AML-193 (cell line): ENCODE measurements around the gene CDO1.
"Not testable (repeated sequence)": the region's sequence is repeated elsewhere in the genome, so short reads cannot be mapped to it uniquely, and the experiment has no call there.

Source experiments
- DNase-seq, 2 experiments: peaks; one replicate each; lab custom pipeline; 2025; lab: John Stamatoyannopoulos, UW

Gene CDO1

DNA sequence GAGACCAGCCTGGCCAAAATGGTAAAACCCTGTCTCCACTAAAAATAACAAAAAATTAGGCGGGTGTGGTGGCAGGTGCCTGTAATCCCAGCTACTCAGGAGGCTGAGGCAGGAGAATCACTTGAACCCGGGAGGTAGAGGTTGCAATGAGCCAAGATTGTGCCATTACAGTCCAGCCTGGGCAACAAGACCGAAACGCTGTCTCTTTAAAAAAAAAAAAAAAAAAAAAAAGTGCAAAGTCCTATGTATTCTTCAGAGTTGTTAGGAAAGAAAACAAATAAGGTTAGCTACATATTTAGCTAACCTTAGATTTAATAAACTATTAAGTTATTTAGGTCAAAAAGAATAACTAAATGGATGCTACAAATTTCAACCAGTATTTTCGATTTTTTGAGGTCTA lies 13.5 kb upstream of the CDO1 start:
- DNase-seq, result no peak

DNA sequence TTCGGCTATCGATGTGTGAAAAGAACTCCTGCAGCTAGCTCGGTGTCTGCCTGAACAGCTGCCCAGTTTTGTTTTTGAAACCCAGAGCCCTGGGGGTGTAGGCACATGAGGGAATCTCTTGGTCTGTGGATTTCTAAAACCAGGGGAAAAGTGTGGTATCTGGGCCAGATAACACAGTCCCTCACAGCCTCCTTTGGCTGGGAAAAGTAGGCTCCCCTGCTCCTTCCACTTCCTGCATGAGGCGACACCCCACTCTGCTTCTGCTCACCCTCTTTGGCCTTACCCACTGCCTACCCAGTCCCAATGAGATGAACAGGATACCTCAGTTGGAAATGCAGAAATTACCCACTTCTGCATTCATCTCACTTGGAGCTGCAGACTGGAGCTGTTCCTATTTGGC lies 9.5 kb upstream of the CDO1 start:
- no peak for DNase-seq

DNA sequence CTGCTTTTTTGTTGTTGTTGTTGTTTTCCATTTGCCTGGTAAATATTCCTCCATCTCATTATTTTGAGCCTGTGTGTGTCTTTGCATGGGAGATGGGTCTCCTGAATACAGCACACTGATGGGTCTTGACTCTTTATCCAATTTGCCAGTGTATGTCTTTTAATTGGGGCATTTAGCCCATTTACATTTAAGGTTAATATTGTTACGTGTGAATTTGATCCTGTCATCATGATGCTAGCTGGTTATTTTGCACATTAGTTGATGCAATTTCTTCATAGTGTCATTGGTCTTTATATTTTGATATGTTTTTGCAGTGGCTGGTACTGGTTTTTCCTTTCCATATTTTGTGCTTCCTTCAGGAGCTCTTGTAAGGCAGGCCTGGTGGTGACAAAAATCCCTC lies 8.5 kb upstream of the CDO1 start:
- DNase-seq, result not testable (repeated sequence)

DNA sequence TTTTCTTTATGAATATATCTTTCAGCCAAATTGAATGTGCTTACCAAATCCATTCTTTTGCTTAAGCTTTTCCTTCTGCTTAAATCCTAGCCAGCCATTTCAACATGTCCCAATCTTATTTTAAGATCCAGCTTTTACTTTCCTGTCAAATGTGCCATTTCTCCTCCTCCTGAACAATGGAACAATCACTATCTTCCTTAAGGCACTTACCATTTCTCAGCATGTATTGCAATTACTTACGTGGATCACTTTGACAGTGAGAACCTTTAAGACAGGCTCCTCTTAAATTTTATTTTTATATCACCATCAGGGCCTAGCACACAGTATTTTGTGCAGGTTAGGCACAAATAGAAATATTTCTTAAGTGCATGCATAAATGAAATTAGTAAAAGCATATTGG lies 4.4 kb upstream of the CDO1 start:
- no peak for DNase-seq

DNA sequence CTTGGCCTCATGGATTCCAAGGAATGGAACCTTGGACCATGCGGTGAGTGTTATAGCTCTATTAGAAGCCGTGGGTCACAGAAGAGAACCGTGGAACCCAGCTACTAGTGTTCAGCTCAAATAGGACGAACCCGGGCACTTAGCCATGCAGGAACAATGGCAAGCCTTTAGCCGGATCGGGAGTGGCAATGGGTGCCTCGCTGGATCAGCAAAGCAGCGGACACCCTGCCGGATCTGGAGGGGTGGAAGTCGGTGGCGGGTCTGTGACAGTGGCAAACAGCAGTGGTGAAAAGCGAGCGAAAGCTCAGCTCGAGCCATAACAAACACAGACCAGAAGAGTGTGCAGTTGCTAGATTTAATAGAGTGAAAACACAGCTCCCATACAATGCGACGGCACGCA lies 2.4 kb upstream of the CDO1 start:
- DNase-seq, result no peak

DNA sequence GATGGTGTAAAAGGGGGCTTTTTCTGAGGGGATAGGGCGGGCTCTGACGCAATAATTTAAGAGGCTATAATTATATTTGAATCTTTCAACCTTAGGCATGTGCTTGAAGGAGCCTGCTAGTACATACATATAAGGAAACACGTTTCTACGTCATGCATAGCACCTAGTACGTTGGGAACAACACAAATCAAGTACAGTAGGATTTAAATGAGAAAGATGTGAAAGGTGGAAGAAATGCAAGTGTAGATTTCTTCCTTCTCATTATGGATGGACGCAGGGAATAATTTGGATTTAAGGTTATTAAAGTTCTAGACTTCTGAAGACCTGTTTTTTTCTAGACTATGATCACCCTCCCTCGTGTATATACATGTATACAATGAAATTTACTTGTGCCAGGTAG lies 927 bp upstream of the CDO1 start:
- no peak for DNase-seq

DNA sequence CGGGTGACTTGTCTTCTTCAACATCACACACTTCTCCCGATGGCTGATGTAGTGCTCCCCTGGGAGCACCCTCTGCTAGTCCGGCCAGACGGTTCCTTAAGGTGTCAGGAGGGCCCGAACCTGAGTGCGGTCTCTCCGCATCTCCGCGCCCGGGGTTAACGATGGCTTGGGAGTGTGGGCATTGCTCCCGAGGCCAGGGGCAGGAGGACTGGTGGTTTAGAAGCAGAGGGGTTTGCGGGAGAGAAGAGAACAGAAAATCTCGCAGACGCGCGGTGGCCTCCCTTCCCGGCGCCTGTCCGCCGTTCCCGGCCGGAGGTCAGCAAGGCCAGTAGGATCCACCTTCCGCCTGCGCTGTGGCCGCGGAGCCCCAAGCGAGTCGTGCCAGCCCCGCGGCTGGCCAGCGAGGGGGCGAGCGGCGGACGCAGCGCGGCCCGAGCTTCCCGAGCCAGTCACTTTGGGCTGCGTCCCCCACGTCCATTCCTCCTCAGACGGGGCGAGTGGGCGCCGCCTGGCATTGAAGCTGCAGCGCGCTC lies 700 bp downstream of the CDO1 start:
- DNase-seq, result no peak

DNA sequence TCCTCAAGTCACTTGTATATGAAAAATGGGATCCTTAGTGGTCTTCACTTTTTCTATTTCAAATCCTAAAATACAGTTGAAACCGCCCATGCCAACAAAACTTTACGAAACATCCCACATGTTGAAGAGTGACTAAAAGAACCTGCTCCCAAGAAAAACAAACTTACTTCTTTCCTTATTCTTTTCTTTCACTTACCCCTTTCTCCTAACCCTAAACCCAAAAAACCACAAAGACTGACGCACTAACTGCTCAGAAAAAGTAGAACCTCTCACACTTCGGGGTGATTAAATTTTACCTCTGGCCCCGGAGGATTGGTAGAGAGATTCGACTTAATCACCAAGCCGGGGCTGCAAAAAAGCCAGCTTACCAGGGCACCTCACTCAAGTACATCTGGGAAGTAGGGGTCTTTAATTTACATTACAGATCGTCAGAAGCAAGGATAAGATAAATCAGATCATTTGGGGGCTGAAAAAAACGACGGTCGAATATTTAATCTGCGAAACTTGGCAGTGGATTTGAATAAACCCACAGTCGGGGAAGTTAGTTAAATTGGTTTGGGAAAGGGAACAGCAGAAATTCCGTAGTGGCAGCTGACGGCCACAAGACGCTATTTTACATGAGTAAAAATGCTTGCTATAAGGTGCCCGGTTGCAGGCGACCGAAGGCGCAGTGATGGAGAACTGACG lies 1.3 kb downstream of the CDO1 start:
- no peak for DNase-seq

DNA sequence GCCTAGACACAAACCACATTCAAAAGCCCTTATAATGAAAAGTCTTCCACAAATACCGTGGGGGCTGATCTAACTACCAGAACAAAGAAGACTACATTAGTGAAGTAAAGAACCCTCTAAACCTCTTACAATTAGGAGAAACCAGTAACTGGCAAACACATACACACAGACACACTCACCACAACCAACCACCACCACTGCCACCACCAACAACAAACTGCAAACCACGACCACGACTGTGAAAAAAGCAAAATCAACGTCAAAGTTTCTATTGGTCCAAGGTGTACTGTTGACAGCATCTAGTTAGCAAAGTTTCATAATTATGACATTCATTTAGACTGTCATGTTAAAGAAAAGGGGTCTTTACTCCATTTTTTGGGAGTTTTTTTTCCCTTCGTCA lies 2.7 kb downstream of the CDO1 start:
- DNase-seq, result no peak

DNA sequence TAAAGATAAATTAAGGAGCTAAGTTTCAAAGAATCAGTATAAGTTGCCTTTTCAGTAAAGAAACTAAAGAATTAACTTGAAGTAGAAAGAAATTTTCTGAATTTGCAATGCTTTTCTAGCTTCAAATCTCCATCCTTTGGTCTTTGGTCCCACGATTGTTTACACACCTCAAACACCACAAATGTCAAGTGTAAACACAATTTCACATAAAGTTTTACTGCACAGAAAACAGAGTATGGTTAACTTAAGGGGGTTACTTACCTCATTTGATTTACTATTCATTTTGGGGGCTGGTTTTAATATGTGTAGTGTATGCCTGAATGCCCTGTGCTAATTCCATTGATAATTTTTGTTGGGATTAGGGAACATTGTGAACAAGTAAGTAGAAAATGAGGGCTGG lies 4.1 kb downstream of the CDO1 start:
- DNase-seq, result no peak

DNA sequence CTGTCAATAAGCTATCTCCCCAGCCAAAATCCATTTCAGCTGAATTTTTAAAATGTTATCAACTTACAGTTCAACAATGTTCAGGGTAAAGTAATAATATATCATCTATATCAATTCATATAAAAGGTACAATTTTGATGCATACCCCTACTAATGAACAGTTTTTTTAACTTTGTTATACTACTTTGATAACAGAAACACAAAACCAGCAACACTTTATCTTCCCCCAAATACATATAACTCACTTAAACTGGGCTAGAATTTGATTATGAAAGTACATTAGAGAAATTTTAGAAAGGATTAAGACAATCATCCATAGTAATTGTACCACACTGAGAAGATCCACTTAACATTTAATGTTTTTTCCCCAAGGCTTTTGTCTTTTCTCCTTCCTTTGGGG lies 5.1 kb downstream of the CDO1 start:
- DNase-seq, result no peak

DNA sequence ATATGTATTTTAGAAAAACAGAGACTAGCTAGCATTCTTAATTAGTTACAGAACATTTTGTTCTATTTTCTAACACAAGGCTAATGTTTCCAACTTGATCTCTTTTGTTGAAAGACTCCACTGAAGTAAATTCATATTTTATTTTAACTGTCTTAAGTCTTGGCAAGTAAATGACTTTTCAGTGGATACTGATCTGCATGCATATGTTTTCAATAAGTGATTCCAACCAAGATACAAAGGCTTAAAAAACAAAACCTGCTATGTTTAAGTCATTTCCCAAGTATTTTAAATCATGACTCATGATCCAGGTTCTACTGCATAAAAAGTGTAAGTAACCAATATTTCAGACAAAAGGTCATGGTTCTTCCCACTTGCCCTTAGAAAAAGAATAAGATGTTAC lies 5.7 kb downstream of the CDO1 start:
- DNase-seq, result no peak

DNA sequence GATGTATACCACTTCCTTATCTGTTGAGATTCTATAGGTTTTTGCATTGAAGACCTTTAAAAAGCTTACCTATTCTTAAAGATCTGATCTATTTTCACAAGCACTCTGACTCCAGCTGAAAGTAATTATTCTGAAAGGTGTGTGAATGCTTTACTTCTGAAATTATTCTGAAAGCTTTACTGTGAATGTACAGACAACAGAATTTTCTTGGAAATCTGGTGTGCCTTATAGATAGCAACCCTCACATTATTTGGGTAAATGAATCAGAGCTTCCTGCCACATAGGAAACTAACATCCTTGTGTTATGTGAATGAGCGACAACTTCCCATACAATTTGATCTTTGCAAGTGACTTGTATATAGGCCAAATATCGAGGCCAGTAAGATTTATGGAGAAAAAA lies 6.5 kb downstream of the CDO1 start:
- no peak for DNase-seq

DNA sequence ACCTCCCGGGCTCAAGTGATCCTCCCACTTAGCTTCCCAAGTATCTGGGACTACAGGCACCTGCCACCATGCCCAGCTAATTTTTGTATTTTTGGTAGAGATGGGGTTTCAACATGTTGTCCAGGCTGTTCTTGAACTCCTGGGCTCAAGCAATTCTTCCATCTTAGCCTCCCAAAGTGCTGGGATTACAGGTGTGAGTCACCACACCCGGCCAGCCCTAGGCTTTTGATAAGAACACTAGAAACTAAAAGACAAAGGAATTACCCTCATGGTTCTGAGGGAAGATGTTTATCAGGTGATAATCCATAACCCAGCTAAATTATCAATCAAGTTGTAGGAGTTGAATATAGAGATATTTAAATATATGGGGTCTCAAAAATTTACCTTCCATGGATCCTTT lies 8.4 kb downstream of the CDO1 start:
- not testable (repeated sequence) for DNase-seq

DNA sequence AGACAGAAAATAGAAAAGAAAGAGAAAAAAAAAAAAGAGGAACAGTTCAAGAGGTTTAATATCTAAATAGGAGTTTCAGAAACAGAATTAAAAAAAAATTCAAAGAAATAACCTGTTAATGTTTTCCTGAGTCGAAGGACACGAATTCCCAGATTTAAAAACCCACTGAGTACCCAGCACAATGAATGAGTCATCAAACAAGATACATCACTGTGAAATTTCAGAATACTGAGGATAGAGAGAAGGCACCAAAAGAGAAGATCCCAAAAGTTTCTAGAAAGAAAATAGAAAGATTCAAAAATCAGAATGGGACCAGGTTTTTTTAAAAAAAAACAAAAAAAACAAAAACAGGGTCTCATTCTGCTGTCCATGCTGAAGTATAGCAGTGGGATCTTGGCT lies 8.8 kb downstream of the CDO1 start:
- no peak for DNase-seq

DNA sequence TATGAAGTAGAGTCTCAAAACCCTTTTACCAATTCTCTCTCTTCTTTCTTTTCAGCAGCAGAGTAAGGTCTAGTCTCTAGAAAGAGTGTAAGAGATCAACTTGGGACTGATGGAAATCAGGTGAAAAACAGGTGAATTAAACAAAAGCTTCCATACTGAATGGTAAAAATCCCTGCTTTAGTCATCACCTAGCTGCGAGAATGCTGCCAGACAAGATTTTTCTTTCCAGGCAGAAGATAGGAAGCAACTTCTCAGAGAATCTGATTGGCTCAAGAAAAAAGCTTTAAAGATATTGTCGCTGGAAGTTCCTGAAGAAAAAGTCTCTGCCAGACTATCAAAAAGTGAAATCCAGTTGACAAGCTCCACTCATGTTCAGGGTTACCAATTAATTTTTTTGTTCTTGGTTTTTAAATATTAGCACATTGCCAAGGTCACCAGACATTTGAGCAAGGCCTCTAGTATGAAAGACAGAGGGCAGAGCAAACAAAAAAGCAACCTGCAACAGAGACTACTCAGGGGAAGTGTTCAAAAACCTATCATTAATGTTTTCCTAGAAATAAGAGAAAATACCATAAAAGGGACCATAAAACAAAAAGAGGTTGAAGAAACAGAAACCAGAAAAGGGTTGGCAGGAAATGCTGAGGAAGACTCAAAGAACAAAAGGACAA lies 9.3 kb downstream of the CDO1 start:
- no peak for DNase-seq

DNA sequence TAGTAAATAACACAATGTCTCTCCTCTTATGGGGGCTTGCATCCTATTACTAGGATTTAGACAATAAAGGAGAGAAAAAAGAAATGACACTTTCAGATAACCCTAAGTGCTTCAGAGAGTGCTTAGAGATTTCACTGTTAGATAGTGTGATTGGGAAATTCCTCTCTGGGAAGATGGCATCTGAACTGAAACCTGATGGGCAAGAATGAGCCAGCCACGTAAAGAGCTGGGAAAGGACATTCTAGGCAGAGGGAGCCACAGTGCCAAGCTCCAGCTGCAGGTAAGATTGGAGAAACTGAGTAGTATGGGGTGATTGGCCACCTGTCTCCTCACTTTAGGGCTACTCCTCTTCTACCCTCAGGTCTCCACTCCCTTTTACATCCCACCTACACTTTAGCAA lies 14.5 kb downstream of the CDO1 start:
- DNase-seq, result no peak

DNA sequence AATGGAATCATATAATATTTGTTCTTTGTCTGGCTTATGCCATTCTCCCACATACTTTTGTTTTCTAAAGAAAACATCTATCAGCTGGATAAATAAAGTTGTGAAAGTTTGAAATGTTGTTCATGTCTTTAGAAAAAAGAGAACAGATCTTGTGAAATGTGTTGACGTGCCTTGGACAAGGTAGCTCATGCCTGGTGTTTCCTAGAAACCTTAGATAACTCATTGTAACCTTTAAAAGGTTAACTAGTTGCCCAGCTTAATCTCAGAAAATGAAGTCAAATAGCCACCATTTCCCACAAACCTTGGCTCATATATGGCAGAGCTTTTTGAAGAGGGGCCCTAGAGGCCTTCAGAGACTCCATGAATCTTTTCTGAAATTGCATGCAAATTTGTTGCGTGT lies 15.3 kb downstream of the CDO1 start:
- no peak for DNase-seq

DNA sequence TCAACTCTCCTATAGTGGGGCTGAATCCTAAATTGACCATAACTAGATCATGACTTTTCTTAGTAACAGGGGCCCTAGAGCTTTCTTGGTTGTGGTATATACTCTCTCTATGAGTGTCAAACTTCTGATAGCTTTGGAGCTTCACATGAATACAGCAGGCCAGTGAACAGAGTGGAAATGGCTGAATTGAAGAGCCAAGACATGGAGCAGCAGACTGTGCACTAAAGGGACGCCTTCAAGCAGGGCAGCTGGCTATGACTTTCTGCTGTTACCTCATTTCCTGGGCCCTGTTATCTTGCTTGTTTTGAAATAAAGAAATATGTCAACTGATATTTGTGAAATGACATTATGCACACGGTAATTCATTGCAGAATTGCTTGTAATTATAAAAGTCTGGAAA lies 16.4 kb downstream of the CDO1 start:
- no peak for DNase-seq

DNA sequence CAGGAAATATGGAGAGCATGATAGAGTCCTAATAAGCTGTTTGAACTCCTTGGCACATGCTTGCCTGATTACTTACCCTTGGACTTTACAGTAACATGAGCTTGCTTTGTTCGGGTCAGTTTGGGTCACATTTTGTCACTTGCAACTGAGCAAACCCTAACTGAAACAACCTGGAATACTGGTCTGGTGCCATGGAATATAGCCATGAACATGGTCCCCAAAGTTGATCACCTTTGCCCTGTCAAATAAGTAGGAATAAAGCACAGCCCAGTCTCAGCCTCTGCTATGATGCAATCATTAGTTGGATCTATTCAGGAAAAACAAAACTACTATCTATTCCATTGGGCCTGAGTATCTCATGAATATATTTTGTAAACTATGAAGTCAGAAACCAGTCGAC lies 18.2 kb downstream of the CDO1 start:
- no peak for DNase-seq

DNA sequence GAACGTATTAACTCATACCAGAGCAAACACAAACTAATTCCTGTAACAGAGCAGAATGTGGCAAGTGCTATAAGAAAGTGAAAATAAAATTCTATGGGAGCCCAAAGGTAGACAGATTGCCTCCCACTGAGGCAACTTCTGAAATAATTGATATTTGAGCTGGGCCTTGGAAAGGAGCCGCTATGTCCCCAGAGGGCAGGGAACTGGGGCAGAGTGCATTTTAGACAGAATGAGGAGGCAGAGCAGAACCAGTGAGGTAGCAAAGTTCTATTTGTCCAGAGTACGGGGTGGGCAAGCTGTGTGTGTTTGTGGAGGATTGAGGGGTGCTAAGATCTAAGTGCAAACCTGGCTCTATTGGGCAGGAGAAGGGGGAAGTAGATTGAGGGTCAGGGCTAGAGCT lies 19.8 kb downstream of the CDO1 start:
- no peak for DNase-seq

DNA sequence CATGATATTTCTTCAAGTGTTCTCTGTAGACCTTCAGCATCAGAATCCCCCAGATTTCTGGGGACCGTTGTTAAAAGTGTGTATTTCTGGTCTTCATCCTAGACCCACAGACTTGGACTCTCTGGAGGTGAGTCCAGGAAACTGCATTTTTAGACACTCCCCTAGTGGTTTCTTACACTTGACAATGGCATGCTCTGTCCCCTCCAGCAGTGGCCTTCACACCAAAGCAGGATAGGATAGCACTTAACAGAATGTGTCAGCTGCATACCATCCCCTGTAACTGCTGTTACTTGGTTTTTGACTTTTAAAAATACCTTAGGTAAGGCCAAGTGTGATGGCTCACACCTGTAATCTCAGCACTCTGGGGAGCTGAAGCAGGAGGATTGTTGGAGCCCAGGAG lies 20.8 kb downstream of the CDO1 start:
- no peak for DNase-seq

DNA sequence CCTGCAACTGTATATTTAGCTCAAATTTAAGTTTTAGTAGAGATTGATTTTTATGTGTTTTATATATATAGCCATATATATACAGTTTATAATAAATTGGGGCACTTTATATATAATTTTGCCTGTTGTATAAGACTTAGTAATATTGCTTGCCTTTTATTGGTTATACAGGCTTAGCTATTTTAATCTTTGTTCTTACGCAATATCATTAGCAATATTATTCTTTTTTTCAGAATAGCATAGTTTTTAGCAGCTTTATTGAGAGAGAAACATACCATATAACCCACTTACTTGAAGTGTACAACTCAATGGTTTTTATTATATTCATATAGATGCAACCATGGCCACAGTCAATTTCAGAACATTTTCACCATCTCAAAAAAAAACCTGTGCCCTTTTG lies 28.0 kb downstream of the CDO1 start:
- DNase-seq, result no peak

DNA sequence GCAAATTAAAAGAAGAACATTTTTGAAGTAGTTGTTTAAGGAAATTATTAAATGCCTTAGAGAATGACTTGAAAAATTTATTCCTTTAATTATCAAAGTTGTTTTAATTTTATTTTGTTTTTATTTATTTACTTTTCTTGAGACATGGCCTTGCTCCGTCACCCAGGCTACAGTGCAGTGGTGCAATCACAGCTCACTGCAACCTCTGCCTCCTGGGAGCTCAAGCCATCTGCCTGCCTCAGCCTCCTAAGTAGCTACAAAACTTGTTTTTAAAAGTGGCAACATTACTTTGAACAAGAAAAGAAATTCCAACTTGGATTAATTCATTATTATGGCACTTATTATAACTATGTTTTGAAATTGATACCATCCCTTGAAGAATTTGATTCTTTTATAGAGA lies 29.0 kb downstream of the CDO1 start:
- DNase-seq, result no peak
